Stimulated activated CD4-positive, alpha-beta T cell treated with anti-CD3 and anti-CD28 coated beads, Interleukin-4, amount 100 ng/mL, for 24 hours (primary cell): ENCODE data around the gene RIPOR3.
"Not testable (repeated sequence)": the region's sequence is repeated elsewhere in the genome, so short reads cannot be mapped to it uniquely, and the experiment has no call there.

Experiments
- DNase-seq: peaks from one replicate; pipeline ENCODE4 v3.0.0-alpha.2; 2020

RIPOR3 gene

DNA sequence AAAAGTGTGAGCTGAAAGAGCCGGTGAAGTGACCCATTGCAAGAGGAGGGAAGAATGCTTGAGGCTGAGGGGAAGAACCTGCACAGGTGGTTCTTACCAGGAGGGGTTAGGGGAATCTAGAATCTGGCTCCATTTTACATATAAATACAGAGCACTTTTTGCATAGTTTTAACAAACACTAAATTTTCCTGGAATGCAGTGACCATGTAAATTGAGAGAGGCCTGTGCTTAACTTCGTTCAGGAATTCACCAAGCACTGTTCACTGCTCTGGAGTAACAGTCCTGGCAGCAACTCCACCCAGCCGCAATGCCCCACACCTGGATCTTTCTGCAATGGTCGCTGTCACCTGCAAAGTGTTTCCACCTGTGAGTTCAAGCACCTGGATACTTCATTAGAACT is 13.2 kb upstream of the RIPOR3 start:
- DNase-seq = no peak

DNA sequence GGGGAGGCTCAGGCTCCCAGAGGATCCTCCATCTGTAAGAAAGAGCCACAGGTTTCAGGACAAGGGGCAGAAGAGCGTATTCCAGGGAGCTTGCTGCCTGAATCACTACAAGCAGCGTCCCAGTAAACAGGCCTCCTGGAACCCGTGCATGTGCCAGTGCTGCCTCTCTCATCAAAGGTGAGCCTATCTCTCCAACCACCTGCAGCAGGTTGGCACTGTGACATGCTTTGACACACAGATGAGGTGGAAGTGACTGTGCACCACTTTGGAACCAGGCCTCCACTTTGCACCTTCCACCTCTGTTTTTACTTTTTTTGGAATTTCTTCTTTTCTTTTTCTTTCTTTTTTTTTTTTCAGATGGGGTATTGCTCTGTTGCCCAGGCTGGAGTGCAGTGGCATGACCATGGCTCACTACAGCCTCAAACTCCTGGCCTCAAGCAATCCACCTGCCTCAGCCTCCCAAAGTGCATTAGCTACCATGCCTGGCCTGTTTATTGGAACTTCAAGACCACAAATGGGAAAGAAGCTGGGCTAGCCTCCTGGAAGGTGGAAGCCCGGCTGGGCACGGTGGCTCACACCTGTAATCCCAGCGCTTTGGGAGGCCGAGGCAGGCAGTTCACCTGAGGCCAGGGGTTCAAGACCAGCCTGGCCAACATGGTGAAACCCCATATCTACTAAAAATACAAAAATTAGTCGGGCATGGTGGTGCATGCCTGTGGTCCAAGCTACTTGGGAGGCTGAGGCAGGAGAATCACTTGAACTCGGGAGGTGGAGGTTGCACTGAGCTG is 12.5 kb upstream of the RIPOR3 start:
- DNase-seq = not testable (repeated sequence)

DNA sequence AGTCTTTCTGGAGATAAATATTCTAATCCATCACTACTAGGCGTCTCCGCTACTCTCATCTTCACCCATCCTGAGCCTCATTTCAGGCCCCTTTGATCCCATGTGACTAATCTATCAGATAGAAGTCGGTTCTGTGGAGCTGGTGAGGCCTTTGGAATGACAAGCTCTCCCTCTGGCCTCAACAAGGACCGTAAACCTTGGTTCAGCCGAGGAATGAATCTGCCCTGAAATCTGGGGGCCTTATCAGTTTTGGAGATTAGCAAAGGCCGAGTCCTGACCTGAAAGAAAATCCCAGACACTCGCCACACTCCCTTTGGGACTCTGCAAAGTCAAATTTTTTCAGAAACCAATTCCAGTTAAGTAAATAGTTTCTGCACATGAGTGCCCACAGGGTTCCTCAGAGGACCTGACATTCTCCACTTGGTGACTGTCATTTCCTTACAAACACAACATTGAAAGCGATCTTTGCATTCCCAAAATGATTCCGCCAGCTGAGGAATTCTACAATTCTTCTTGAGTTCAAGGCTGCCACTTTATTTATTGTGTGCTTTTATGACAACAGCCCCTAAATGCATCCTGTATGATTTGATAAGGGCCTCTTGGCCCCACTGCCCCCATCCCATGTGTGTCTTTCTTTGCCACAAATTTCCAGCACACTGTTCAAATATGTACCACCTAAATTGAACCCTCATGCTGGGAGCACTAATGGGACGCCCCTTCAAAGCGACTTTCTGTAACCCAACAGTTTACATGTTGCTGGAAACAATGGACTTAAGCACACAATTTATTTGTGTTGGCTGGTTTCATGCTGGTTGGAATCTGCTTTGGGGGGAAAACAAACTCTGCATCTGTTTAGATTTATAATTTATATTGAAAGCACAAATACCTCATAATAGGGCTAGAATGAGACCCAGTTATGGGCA is 10.0 kb upstream of the RIPOR3 start:
- no peak for DNase-seq

DNA sequence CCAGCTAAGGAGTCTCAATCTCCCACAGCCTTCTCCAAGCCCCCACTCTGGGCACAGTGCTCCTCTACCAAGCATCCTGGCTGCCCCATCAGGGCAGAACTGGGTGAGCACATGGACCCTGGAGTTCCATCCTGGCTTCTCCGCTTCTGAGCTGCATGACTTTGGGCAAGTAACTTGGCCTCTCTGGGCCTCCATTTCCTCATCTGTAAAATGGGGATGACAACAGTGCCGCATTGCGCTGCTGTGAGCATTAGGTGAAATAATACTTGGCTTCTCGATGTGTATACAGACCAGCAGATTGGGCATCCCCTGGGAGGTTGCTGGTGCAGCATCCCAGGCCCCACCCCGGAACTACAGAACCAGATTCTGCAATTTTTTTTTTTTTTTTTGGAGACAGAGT is 8.3 kb upstream of the RIPOR3 start:
- no peak for DNase-seq

DNA sequence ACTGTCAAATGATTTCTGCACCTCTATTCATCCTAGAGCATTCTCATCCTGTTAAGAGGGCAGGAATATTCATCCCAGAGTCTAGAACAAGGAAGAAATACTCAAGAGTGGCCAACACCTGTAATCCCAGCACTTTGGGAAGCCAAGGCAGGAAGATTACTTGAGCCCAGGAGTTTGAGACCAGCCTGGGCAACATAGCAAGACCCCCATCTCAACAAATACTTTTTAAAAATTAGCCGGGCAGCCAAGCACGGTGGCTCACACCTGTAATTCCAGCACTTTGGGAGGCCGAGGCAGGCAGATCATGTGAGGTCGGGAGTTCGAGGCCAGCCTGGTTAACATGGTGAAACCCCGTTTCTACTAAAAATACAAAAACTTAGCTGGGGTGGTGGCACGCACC is 6.9 kb upstream of the RIPOR3 start:
- not testable (repeated sequence) for DNase-seq

DNA sequence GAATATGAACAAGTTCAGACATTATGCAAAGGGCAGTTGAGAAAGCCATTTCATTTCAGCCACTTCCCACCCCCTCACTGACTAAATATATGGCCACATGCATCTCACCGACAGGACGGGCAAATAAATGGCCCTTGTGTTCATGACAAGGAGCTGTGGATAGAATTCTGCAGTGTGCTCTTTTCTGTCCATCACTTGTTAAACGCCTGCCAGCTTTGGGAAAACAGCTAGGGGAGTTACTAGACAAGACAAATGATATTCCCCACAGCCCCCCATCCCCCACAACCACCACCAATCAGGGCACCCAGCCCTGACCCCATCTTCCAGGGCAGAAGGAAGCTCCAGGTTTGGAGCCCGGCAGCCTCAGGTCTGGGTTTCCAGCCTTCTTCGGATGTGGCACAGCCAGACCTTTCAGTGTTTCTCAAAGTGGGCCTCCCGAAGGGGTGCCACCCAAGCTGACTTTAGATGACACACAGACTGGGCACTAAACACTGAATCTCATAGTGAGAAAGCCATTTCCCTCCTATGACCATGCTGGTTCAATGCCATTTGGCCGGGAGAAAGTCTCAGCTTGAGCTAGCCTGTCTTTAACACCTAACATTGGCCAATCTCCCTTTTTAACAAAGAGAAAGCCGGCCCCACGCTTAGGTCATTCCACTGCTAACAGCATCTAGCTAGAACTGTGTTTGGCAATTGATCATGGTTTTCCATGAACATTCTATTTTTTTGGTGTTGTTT is 4.0 kb upstream of the RIPOR3 start:
- no peak for DNase-seq

DNA sequence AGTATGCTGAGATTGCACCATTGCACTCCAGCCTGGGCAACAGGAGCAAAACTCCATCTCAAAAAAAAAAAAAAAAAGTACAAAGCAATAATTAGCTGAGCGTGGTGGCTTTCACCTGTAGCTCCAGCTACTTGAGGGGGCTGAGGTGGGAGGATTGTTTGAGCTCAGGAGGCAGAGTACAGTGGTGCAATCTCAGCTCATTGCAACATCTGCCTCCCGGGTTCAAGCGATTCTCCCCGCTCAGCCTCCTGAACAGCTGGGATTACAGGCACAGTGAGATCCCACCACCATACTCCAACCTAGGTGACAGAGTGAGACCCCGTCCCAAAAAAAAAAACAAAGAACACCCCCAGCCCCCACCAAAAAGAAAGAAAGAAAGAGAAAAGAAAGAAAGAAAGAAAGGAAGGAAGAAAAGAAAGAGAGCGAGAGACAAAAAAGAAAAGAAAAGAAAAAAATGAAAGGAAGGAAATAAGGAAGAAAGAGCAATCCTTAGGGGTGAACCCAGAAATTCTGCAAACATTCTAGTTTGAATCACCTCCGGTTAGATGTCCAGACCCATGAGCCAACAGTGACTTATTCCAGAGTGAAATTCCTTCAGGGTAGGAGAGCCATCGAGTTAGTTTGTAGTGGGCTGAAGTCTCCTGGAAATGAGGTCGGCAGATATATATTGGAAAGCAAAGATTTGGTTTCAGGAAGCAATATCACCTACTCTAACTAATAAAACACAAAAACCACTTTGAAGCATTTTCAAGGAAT is 3.2 kb upstream of the RIPOR3 start:
- no peak for DNase-seq

DNA sequence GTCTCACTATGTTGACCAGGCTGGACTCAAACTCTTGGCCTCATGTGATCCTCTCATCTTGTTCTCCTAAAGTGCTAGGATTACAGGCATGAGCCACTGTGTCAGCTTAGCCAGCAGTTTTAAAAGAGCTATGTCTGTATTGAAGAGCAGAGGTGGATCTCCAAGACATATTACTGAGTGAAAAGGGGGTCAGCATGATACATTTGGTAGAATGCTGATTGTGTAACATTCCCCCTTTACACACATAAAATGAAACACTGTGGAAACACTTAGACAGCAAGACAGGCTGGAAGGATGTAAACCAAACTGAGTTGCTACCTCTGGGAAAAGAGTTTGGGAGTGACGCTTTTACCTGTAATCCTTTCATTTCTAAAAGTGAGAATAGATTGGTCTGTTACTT is 1.7 kb upstream of the RIPOR3 start:
- DNase-seq = no peak

DNA sequence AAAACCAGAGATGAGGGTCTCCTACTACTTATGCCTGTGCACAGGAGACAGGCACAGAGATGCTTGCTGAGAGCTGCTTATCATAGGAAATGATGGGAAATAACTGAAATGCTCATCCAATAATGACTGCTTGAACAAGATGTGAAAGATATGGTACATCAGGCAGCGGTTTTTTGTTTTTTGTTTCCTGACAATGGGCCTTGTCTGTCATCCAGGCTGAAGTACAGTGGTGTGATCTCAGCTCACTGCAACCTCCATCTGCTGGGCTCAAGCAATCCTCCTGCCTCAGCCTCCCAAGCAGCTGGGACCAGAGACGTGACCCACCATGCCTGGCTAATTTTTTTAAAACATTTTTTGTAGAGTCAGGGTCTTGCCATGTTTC is 1.2 kb upstream of the RIPOR3 start:
- no peak for DNase-seq

DNA sequence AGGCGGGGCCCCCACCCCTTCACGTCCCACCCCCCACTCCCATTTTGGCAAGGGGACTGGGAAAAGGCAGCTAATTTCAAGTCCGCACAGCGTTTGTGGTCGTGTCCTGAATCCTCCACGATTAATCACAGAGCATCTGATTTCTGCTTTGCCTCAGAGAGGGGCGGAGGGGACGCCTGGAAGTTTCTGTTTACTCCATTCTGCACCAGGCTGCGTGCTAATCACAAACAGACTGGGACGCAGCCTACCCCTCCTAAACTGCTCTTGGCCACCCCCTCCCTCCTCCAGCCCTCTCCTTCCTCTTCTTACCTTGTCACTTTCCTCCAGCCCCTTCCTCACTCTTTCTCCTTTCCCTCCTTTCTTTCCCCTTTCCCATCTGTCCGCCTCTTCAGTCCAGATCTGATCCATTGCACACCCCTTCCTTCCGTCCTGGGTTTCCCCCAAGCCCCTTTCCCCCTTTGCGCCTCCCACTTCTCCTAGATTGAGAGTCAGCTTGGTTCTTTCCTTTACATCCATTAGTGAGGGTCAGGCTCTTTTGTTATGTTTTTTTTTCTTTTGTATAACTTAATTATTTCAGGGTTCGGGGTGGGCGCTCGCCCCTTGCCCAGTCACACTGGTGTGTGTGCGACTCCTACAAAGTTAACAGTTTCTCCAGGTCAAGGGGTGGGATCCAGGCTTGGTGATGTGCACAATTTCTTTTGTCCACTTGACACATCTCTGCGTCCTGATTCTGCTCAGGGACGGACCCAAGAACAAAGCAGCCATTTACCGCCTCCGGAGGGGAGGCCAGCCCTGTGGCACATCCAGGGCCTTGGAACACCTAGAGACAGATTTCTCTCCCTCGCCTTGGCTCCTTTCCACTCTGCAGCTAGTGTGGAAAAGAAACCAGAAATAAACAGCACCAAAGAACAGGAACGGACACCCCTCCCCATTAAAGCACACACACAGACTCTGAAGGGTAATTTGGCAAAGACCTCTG is 520 bp upstream of the RIPOR3 start:
- no peak for DNase-seq

DNA sequence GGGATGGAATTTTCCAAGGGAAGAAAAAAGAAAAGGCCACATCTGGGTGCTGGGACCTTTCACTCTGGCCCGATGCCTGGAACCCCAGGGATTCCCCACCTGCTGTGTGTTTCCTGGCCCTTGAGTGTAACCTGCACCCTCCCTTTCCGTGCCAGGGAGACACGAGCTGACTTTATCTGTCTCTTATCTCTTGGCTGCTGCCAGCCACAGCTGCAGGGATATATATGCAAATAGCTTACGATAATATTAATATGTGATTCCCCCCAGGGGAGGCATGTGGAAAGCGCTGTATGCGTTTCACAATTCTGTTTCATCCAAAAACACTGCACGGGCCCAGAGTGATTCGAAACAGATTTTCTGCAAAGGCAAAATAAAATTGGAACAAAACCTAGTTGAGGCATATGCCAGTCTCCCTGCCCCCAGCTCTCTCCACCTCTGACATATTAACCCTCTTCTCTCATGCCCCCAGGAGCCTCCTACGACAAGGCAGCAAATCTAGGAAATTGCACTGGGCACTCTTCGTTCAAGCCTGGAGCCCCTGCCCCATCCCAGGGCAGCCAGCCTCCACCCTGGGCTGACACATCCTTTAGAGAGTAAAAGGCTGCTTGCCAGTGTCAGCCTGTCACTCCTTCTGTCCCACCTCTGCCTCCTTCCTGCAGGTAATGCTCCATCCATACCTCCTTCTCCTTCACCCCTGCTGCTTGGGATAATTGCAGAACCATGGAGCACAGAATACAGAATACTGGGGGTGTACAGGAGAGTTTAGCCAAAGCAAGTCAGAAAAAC is 1.3 kb downstream of the RIPOR3 start:
- DNase-seq = no peak

DNA sequence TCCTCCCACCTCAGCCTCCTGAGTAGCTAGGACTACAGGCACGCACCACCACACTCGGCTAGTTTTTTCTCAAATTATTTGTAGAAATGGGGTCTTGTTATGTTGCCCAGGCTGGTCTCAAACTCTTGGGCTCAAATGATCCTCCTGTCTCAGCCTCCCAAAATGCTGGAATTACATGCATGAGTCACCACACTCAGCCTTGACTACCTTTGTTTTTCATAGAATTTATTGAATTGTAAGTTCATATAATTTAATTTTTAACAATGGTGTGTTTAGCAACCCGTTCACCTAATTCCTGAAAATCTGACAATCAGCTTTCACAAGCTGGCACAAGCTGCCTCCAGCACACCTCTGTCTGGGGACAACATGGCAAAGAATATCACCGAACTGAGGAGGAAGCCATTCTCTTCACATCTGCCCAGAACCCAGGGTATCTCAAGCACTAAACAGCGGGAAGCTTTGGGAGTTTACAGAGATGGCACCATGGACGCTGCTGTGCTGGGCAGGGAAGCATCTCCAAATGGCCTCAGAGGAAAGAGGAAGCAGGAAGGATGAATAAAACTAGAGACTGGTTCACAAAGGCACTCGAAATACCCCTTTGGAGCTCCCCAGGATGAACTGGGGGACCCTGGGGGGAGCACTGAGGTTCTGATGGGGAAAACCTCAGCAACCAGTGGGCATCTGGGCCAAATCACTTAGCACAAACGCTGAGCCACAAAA is 2.9 kb downstream of the RIPOR3 start:
- DNase-seq = no peak

DNA sequence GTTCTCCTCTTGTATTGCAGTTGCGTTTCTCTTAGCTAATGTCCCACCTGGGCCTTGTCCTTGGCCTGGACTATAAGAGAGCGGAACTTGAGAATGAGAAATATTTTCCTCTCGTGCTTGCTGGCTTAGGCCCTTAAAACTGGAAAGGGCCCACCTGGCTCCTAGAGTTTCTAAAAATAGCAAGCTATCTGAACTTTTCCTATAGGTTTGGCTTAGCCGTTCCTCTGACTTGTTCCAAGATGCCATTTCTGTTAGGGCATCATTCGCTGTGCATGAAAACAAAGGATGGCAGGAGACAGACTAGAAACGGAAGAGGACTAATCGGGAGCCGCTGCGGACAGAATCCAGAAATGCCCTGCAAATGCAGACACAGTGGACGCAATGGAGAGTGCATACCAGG is 4.5 kb downstream of the RIPOR3 start:
- DNase-seq = no peak

DNA sequence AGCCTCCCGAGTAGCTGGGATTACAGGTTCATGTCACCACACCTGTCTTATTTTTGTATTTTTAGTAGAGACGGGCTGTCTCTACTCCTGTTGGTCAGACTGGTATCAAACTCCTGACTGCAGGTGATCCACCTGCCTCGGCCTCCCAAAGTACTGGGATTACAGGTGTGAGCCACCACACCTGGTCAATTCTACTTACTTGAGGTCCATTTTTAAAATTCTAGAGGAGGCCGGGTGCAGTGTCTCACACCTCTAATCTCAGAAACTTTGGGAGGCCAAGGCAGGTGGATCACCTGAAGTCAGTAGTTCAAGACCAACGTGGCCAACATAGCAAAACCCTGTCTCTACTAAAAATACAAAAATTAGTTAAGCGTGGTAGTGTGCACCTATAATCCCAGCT is 7.8 kb downstream of the RIPOR3 start:
- no peak for DNase-seq

DNA sequence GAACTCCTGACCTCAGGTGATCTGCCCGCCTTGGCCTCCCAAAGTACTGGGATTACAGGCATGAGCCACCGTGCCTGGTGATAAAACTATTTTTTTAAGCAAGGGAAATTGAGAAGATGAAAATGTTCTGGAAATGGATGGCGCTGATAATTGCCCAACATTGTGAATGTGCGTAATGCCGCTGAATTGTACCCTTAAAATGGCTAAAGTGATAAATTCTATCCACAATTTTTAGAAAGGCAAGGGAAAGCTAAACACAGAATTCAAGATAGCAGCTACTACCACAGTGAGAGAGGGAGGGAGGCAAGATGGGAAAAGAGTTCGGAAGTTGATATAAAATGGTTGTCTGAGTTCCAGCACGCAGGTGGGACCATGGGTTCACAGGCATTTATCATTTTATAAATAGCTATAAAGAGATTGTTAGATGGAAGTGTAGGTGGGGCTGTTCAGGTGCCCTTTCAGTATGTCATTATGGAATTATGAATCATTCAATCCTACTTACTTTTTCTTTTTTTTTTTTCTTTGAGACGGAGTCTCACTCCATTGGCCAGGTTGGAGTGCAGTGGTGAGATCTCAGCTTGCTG is 8.3 kb downstream of the RIPOR3 start:
- DNase-seq = no peak

DNA sequence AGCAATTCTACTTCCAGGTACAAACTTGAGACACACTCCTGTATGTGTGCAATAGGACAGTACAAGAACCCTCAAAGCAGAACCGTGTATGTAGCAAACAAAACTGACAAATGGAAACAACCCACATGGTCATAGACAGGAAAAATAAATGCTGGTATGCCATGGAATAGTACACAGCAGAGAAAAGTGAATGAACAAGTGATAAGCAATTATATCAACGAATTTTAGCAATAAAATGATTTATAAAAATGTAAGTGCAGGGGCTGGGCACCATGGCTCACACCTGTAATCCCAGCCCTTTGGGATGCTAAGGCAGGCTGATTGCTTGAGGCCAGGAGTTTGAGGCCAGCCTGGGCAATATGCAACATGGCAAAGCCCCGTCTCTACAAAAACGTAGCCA is 9.3 kb downstream of the RIPOR3 start:
- DNase-seq = no peak

DNA sequence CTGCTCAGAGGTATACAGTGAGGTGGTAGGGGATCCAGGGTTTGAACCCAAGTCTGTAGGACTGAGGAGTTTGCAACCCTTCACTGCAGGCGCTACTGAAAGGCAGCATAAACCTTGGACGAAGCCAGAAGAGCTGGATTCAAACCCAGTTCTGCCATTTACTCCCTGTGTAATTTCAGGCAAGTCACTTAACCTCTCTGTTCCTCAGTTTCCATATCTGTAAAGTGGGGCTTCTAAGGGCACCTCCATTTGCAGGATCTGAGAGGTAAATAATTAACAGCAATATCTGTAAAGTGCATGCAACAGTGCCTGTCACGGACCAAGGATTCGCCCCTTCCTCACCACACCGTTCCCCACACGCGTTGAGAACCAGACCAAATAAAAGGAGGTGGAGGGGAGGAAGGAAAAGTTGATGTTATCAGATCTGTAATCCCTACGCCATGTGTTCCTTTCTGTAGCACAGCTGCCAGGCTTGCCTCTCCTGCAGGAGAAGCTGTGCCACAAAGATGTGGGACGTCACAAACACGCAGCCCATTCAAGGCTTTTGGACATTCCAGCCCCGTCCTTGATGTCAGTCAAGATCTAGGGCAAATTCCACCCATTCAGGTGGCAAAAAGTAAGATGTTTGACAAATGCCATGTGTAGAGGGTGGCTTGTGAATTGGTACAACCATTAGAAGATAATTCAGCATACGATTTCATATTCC is 9.8 kb downstream of the RIPOR3 start:
- no peak for DNase-seq

DNA sequence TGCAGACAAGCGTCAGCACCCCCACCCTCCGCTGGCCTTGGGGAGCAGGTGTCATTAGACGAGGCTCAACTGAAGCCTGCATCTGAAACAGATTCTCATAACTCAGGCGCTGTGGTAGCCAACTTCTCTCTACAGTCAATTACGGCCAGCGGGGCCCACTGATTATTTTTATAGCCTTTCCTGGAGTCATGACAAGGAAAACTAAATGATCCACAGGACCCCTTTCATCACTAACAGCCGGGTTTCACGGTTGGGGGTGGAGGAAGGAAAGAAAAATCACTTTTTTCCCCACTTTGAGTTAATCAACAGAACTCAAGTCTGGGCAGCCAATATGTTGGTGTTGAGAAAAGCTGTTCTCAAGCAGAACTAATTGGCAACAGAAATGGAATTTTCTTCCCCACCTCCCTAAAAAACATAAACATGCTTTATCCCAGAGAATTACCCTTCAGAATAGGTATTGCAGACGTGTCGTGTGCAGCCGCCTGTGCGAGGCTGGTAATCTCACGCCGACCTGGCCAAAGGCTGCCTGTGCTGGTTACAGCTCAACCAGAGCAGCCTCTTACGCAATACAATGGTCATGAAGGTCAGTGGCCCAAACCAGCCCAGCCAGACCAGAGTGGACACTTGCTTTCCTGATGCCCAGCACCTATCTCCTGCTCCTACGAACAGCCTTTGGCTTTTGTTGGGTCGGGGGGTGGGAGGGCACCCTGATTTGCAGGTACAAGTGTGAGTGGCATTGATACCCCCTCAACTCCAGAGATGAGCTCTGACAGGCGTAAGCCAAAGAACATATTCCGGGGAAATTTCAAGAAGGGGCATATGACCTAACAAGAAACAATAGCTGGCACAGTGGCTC is 11.0 kb downstream of the RIPOR3 start:
- no peak for DNase-seq
